ENCODE results near the gene ZNF207. TPM values are rescaled to one million over a fixed set of nuclear protein-coding genes. Genes with fewer than 3 reads are reported as not detected.

Gene ZNF207
- total RNA-seq = 100 to 1,000 TPM; 267 to 298 TPM
- 100 to 1,000 TPM; 158 to 166 TPM for polyA plus RNA-seq

DNA sequence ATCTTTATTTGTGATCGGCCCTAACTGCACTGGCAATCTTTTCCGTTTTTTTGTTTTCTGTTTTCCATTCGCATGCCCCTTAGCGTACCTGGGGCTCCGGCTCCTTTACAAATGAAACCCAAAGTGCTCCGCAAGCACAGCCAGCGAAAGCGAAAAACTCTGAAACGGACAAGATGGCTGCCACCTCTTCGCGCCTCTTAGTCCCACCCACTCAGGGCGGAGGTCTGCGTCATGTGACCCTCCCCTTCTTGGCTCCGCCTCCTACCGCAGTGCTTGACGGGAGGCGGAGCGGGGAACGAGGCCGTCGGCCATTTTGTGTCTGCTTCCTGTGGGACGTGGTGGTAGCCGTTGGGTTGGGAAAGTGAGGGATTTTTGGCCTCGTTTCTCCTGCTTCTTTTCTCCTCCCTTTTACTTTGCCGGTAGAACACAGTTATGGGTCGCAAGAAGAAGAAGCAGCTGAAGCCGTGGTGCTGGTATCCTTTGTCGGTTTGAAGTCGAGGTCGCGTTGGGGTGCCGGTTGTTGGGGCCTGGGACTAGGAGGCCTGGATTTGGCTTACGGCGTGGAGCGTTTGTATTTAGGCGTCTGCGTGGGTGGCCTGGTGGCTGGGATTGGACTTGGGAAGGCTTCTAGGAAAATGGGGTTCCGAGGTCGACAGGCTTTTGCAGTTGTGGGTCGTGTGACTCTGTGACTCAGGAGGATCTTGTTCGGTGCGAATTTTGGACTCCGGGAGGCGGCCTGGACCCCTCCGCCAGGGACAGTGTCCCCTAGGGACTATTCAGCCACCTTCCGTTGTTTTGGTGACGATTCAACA lies at the start of gene ZNF207:
TSS of gene ZNF207 (plus strand) at position 304 of the 812 bp plus-strand sequence. CDS start at position 433, 129 bp downstream.
- Mint-ChIP-seq H3K4me3 (peak within 1 kb of the TSS; percentile 97 to 100 (median 100)), H3K27ac (peak within 1 kb of the TSS; percentile 98 to 100 (median 100)), H3K4me1 (peaks cover 23 to 54% (median 38%) of the 10 kb centered on the region in 4 donors), H3K9me3 (peaks cover 0 to 5% (median 0%) of the 10 kb centered on the region in 8 donors), H3K27me3 (no peaks in the 10 kb centered on the region), H3K36me3 (peaks cover 25 to 49% of the 10 kb centered on the region in 2 donors)
- H3K27me3 ChIP-seq (ENCODE audit: insufficient read depth, low read length) = no peaks in the 10 kb centered on the region
- ChIA-PET POLR2A (ENCODE audit: partially characterized antibody) (interaction anchor here (0.8 to 5.6 kb wide), 8 partner anchors 8 to 527 kb away, joined by 3 to 43 read pairs (median 7); partner anchors contain the start of genes C17orf75, MYO1D, PSMD11 and UTP6), CTCF (ENCODE audit: partially characterized antibody) (interaction anchor here (1.0 to 1.3 kb wide), 2 partner anchors 9 to 50 kb away, joined by 3 to 4 read pairs; no protein-coding TSS in a partner anchor)
- H3K9me3 ChIP-seq (ENCODE audit: control insufficient read depth in 1 of 2, low read length in 2 of 2) = no peaks in the 10 kb centered on the region
- intact Hi-C loops (cut with micrococcal nuclease) = loop anchor here (1.0 to 10.0 kb wide), 3 partner anchors 8 to 525 kb away; partner anchors contain the start of genes C17orf75, MYO1D and PSMD11
- peak within 1 kb of the TSS; percentile 96 to 100 for H3K4me3 ChIP-seq (ENCODE audit: low read length in 2 of 2)
- H3K4me1 ChIP-seq (ENCODE audit: insufficient read depth, low read length) = peaks cover 45% of the 10 kb centered on the region
- peak within 1 kb of the TSS; percentile 100 for H3K27ac ChIP-seq (ENCODE audit: low read depth, low read length)
- peaks cover 10% of the 10 kb centered on the region for H3K36me3 ChIP-seq (ENCODE audit: insufficient read depth, low read length)
- DNase-seq = peak; percentile 94 to 96 (median 95)

DNA sequence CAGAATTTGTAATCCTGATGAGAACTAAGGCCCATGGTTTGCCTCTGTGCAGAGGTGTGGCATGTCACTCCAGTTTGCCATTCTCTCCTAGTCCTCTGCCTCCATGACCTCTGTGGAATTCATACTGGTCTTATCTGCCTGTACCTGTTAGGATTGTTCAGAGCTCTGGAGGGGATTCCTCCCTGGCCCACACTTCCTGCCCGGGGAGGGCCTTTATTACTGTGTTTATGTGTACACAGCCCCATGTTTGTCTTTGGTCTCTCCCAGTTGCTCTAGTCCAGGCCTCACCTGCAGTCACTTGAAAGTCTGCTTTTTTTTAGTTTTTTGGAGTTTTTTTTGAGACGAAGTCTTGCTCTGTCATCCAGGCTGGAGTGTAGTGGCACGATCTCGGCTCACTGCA lies 47.9 kb upstream of the ZNF207 start:
- Histone ChIP-seq H3K9me3 (ENCODE audit: control insufficient read depth in 1 of 2, low read length in 2 of 2) (no peaks in the 10 kb centered on the region), H3K27me3 (ENCODE audit: insufficient read depth, low read length) (no peaks in the 10 kb centered on the region), H3K4me3 (ENCODE audit: low read length in 2 of 2) (no peak overlapping the region), H3K4me1 (ENCODE audit: insufficient read depth, low read length) (no peaks in the 10 kb centered on the region), H3K36me3 (ENCODE audit: insufficient read depth, low read length) (no peaks in the 10 kb centered on the region), H3K27ac (ENCODE audit: low read depth, low read length) (no peak overlapping the region)
- Mint-ChIP-seq H3K36me3 (no peaks in the 10 kb centered on the region), H3K27ac (no peak overlapping the region), H3K4me3 (no peak overlapping the region), H3K27me3 (no peaks in the 10 kb centered on the region), H3K9me3 (no peaks in the 10 kb centered on the region), H3K4me1 (no peaks in the 10 kb centered on the region)
- ChIA-PET POLR2A (ENCODE audit: partially characterized antibody) (no interaction called here), CTCF (ENCODE audit: partially characterized antibody) (no interaction called here)
- intact Hi-C loops (cut with micrococcal nuclease) = no loop called here
- no peak for DNase-seq

DNA sequence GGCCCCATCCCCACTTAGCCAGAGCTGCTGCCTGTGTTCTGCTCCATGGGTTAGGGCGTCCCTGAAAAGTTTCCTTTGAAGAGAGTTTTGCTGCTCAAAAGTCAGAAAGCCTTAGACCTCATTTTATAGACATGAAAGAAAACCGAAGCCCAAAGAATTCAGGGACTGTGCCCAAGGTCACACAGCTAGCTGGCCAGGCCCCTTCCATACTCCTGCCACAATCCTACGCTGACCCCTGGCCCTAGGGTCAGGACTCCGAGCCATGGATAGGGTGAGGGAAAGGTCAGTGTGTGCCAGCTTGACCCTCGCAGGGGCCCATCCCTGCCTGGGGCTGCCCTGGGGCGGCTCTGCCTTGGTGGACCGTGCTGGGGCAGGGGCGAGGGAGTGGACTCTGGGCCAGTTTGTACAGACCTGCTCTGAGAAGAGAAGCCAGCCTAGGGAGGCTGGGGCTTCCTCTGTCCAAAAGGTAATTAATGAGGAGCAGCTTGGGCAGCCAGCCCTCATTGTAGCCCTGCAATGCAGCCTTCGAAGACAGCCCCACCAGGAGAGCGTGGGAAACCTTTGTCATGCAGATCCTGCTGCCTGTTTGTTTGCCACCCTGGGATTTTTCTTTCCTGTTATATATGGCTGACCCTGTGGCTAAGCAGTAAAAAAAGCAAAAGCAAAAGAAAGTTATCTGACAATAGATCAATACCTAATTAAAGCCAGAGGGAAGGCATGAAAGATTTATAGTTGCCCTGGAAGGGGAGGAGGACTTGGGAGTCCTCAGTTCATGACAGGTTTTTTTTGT lies 46.9 kb upstream of the ZNF207 start:
- Histone ChIP-seq H3K27ac (ENCODE audit: low read depth, low read length) (no peak overlapping the region), H3K4me1 (ENCODE audit: insufficient read depth, low read length) (no peaks in the 10 kb centered on the region), H3K4me3 (ENCODE audit: low read length in 2 of 2) (no peak overlapping the region), H3K9me3 (ENCODE audit: control insufficient read depth in 1 of 2, low read length in 2 of 2) (no peaks in the 10 kb centered on the region), H3K36me3 (ENCODE audit: insufficient read depth, low read length) (no peaks in the 10 kb centered on the region), H3K27me3 (ENCODE audit: insufficient read depth, low read length) (no peaks in the 10 kb centered on the region)
- no peaks in the 10 kb centered on the region for H3K27me3 Mint-ChIP-seq
- H3K9me3 Mint-ChIP-seq = no peaks in the 10 kb centered on the region
- no peak overlapping the region for H3K4me3 Mint-ChIP-seq
- DNase-seq = no peak
- peak overlapping the region in 2 of 7 donors; percentile 17 to 50 for H3K27ac Mint-ChIP-seq
- H3K4me1 Mint-ChIP-seq = no peaks in the 10 kb centered on the region
- POLR2A ChIA-PET (ENCODE audit: partially characterized antibody) = no interaction called here
- no peaks in the 10 kb centered on the region for H3K36me3 Mint-ChIP-seq
- intact Hi-C loops (cut with micrococcal nuclease) = no loop called here
- CTCF ChIA-PET (ENCODE audit: partially characterized antibody) = no interaction called here

DNA sequence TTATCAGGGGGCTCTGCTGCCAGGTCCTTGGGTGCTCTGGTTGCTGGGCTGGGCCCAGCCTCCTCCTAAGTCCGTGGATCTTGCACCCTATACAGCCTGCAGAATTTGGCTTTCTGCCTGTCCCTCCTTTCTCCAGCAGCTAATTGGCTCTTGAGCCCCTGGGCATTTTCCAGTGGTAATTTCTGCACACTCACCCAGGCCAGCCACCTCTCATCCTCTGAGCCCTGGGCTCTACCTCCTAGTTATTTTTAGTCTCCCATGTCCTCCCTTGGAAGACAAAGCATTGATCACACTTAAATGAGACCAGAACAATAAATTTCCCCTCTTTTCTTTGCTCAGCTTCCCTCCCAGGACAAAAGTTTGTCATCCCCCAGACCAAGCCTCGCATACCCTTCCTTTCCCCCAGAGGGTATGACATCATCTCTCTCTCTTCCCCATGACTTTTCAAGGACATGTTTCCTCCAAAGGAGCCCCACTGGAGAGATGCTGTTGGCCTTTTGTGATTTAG lies 46.1 kb upstream of the ZNF207 start:
- H3K9me3 Mint-ChIP-seq = no peaks in the 10 kb centered on the region
- no peak overlapping the region for H3K27ac Mint-ChIP-seq
- H3K4me1 Mint-ChIP-seq = no peaks in the 10 kb centered on the region
- no peaks in the 10 kb centered on the region for H3K9me3 ChIP-seq (ENCODE audit: control insufficient read depth in 1 of 2, low read length in 2 of 2)
- H3K4me3 ChIP-seq (ENCODE audit: low read length in 2 of 2) = no peak overlapping the region
- no peak for DNase-seq
- no peaks in the 10 kb centered on the region for H3K27me3 ChIP-seq (ENCODE audit: insufficient read depth, low read length)
- ChIA-PET CTCF (ENCODE audit: partially characterized antibody) (no interaction called here), POLR2A (ENCODE audit: partially characterized antibody) (no interaction called here)
- H3K36me3 Mint-ChIP-seq = no peaks in the 10 kb centered on the region
- H3K36me3 ChIP-seq (ENCODE audit: insufficient read depth, low read length) = no peaks in the 10 kb centered on the region
- H3K27me3 Mint-ChIP-seq = no peaks in the 10 kb centered on the region
- intact Hi-C loops (cut with micrococcal nuclease) = no loop called here
- no peak overlapping the region for H3K27ac ChIP-seq (ENCODE audit: low read depth, low read length)
- H3K4me1 ChIP-seq (ENCODE audit: insufficient read depth, low read length) = no peaks in the 10 kb centered on the region
- H3K4me3 Mint-ChIP-seq = no peak overlapping the region

- no peak for DNase-seq
- Histone ChIP-seq H3K4me1 (ENCODE audit: insufficient read depth, low read length) (no peaks in the 10 kb centered on the region), H3K27me3 (ENCODE audit: insufficient read depth, low read length) (no peaks in the 10 kb centered on the region), H3K9me3 (ENCODE audit: control insufficient read depth in 1 of 2, low read length in 2 of 2) (no peaks in the 10 kb centered on the region), H3K4me3 (ENCODE audit: low read length in 2 of 2) (no peak overlapping the region), H3K27ac (ENCODE audit: low read depth, low read length) (no peak overlapping the region), H3K36me3 (ENCODE audit: insufficient read depth, low read length) (no peaks in the 10 kb centered on the region)
- Mint-ChIP-seq H3K4me3 (no peak overlapping the region), H3K27me3 (peaks cover 0 to 1% of the 10 kb centered on the region in 2 donors), H3K36me3 (no peaks in the 10 kb centered on the region), H3K9me3 (no peaks in the 10 kb centered on the region), H3K4me1 (no peaks in the 10 kb centered on the region), H3K27ac (no peak overlapping the region)
- CTCF ChIA-PET (ENCODE audit: partially characterized antibody) = no interaction called here
- intact Hi-C loops (cut with micrococcal nuclease) = no loop called here
- POLR2A ChIA-PET (ENCODE audit: partially characterized antibody) = no interaction called here
These were observed 44.9 kb upstream of the ZNF207 start for GRCh38 chr17:32305049-32305448.

- Histone ChIP-seq H3K36me3 (ENCODE audit: insufficient read depth, low read length) (no peaks in the 10 kb centered on the region), H3K4me3 (ENCODE audit: low read length in 2 of 2) (no peak overlapping the region), H3K4me1 (ENCODE audit: insufficient read depth, low read length) (no peaks in the 10 kb centered on the region), H3K27ac (ENCODE audit: low read depth, low read length) (no peak overlapping the region), H3K9me3 (ENCODE audit: control insufficient read depth in 1 of 2, low read length in 2 of 2) (no peaks in the 10 kb centered on the region), H3K27me3 (ENCODE audit: insufficient read depth, low read length) (no peaks in the 10 kb centered on the region)
- ChIA-PET POLR2A (ENCODE audit: partially characterized antibody) (no interaction called here), CTCF (ENCODE audit: partially characterized antibody) (no interaction called here)
- no peaks in the 10 kb centered on the region for H3K4me1 Mint-ChIP-seq
- intact Hi-C loops (cut with micrococcal nuclease) = no loop called here
- H3K27me3 Mint-ChIP-seq = peaks cover 0 to 1% of the 10 kb centered on the region in 2 donors
- no peak overlapping the region for H3K27ac Mint-ChIP-seq
- H3K4me3 Mint-ChIP-seq = no peak overlapping the region
- H3K36me3 Mint-ChIP-seq = no peaks in the 10 kb centered on the region
- no peak for DNase-seq
- H3K9me3 Mint-ChIP-seq = no peaks in the 10 kb centered on the region
These were observed 42.3 kb upstream of the ZNF207 start for GRCh38 chr17:32307658-32308057.

DNA sequence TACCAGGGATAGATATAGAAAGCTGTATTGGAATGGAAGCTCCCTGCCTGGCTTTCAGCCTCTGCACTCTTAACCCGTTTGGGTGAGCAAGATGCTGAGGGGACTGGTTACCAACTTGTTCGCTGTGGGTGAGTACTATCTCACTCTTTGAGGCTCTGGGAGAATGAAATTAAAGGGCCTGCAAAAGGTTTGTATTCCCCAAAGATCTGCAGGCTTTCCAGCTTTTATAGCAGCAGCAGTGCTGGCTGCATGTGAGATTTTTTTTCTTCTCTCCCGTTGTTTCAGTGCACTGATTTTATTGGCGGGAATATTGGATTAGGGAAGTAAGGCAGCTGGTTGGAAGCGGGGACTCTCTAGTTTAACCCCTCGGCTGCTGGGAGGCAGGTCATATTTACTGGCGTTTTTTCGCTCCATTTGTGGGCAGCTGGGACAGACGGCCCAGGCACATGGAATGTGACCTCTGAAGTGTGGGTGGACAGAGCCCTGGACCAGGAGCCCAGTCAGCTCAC lies 38.9 kb upstream of the ZNF207 start:
- Mint-ChIP-seq H3K4me1 (no peaks in the 10 kb centered on the region), H3K36me3 (no peaks in the 10 kb centered on the region), H3K4me3 (no peak overlapping the region), H3K27ac (no peak overlapping the region), H3K9me3 (no peaks in the 10 kb centered on the region), H3K27me3 (peaks cover 2 to 4% of the 10 kb centered on the region in 2 donors)
- intact Hi-C loops (cut with micrococcal nuclease) = no loop called here
- no peak overlapping the region for H3K4me3 ChIP-seq (ENCODE audit: low read length in 2 of 2)
- no peaks in the 10 kb centered on the region for H3K4me1 ChIP-seq (ENCODE audit: insufficient read depth, low read length)
- no peaks in the 10 kb centered on the region for H3K27me3 ChIP-seq (ENCODE audit: insufficient read depth, low read length)
- POLR2A ChIA-PET (ENCODE audit: partially characterized antibody) = interaction anchor here (0.6 kb wide), 1 partner anchor 114 kb away, joined by 5 read pairs; no protein-coding TSS in a partner anchor
- H3K9me3 ChIP-seq (ENCODE audit: control insufficient read depth in 1 of 2, low read length in 2 of 2) = no peaks in the 10 kb centered on the region
- no peaks in the 10 kb centered on the region for H3K36me3 ChIP-seq (ENCODE audit: insufficient read depth, low read length)
- no peak overlapping the region for H3K27ac ChIP-seq (ENCODE audit: low read depth, low read length)
- CTCF ChIA-PET (ENCODE audit: partially characterized antibody) = interaction anchor here (1.6 kb wide), 1 partner anchor 9 kb away, joined by 10 read pairs; no protein-coding TSS in a partner anchor
- DNase-seq = no peak

All from CD4-positive, alpha-beta memory T cell (primary cell).